ENCODE measurements around the gene HOXC12.

HOXC12 gene

GRCh38 chr12:53997204-53998109, 42.8 kb downstream of the HOXC12 start:
- no peak for DNase-seq (ENCODE audit: low read depth)

GRCh38 chr12:53998110-53998899, 43.6 kb downstream of the HOXC12 start:
- DNase-seq (ENCODE audit: low read depth): no peak

GRCh38 chr12:53998900-53999236, 44.2 kb downstream of the HOXC12 start:
- no peak for DNase-seq (ENCODE audit: low read depth)

- DNase-seq (ENCODE audit: low read depth): peak; percentile 59
Observed at GRCh38 chr12:53999559-54000115, 44.9 kb downstream of the HOXC12 start.

DNA sequence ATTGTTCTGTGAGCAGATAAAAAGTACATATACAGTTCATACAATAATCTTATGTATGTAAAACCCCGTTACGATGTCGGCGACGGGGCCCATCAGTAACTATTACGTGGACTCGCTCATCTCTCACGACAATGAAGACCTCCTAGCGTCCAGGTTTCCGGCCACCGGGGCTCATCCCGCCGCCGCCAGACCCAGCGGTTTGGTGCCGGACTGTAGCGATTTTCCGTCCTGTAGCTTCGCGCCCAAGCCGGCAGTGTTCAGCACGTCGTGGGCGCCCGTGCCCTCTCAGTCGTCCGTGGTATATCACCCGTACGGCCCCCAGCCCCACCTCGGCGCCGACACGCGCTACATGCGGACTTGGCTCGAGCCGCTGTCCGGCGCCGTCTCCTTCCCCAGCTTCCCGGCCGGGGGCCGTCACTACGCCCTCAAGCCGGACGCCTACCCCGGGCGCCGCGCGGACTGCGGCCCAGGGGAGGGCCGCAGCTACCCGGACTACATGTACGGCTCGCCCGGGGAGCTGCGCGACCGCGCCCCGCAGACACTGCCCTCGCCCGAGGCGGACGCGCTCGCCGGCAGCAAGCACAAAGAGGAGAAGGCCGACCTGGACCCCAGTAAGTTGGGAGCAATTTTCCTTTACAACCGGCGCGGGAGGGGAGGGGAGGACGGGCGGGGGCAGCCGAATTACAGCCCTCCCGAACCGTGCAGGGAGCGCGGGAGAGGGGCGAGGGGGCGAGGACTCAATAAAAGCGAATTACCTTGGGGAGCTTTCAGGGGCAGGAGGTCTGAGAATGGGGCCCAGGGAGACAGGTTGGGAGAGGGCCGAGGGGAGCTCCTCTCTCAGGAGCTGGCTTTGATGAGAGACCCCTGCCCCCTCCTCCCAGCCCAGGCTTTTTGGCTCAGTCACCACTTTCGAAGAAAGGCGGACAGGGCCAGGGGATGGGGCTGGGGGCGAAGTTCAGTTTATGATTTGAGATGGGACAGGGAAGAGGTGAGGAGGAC, 45.7 kb downstream of the HOXC12 start, which contains the start of gene HOXC9:
Gene HOXC9, plus strand, starts transcription at position 46 of the 999 bp plus-strand sequence. Its CDS starts 28 bp downstream, at position 74.
- no peak for DNase-seq (ENCODE audit: low read depth)

- DNase-seq (ENCODE audit: low read depth): no peak
Observed at GRCh38 chr12:54001283-54002187, 46.8 kb downstream of the HOXC12 start.

DNA sequence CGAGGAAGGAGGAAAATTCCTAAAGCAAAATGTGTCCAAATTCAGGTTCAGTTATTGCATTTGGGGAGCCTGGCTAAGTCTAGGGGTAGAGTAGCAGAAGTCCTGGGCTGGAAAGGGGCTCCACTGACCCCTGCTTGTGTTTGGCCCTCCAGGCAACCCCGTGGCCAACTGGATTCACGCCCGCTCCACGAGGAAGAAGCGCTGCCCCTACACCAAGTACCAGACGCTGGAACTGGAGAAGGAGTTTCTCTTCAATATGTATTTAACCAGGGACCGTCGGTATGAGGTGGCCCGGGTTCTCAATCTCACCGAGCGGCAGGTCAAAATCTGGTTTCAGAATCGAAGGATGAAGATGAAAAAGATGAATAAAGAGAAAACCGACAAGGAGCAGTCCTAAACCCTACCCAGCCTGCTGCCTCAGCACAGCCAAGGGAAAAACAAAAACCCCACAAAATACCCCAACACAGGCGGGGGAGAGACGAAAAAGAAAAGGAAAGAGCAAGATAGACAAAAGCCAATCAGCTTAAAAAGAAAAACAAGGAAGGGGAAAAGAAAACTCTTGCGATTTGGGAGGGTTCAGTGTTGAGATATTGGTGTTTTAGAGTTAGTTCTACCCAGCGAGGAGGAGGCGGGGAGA, 47.7 kb downstream of the HOXC12 start:
- no peak for DNase-seq (ENCODE audit: low read depth)

- no peak for DNase-seq (ENCODE audit: low read depth)
Observed at GRCh38 chr12:54002915-54003389, 48.2 kb downstream of the HOXC12 start.

DNA sequence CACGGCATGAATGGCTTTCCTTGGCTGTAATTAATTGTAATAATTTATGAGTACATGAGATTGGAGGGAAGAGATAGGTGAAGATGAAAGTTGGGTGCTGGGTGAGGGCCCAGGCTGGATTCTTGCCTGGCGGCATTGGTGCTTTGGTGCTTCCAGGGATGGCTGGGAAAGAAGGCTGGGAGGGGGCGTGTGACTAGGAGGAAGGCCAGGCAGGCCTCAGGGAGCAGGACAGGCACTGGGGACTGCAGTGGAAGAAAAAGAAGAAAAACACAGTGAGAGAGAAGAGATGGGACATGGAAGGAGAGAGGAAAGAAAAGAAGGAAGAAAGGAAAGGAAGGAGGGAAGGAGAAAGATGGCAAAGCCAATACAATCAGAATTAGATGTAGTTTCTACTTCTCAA, 48.9 kb downstream of the HOXC12 start:
- no peak for DNase-seq (ENCODE audit: low read depth)

DNA sequence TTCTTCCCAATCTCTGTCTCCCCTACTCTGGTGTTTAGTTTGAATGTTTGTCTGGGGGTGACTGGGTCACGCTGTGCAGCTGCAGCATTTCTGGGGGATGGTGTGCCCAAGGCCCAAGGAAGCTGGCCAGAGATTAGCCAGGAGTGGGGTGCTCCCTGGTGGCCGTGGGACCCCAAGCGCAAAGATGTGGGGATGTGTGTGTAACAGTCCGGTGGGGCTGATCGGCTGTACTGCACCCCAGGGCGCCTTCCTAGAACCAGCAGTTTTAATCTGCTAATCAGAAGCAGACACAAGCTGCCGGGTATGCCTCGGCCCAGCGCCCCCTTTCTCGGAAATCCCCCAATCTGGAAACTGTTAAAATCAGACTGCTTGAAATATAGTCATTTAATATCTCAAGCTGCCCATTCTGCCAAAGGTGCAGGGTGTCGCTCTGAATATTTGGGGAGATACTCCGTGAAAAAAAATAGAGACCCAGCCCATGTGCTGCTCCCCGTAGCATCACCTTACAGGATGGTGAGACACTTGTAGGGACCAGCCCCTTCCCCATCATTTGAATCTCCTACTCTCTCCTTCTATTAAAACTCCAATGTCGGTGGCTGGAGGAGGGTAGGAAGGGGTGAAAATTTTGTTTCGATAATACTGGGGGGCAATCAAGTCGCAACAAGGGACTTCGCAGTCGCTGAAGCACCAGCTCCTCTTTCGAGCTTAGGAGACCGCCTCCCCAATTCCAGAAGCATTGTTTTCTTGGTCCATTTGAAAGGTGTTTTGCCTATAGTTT, 49.5 kb downstream of the HOXC12 start:
- DNase-seq (ENCODE audit: low read depth): no peak

DNA sequence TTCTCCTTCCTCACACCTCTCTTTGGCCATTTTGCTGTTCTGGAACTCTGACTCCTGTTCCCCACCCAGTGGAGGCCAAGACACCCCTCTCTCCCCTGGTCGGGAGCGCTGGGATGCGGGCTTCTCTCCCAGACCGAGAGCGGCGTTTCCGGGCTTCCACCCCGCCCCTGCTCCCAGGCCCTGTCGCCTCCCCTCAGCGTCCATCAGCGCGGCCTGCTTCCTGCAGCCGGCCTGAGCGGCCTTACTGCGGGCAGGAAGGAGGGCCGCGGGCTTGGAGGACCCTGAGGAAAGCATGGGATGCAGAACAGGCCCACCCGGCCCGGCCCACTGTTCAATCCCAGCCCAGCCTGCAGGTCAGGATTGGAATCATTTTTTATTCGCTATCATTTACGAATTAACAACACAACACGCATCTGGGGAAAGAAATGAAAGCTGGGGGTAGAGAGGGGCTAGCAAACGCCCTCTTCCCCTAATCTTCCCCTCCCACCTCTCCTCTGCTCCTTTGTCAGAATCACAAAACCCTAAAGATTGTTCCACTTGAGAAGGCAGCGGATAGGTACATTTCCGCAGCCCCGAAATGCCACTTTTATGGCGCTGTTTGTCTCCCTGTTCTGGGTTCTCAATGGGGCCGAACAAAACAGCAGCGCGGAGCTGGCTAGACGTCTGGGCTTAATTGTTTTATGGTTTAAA, 50.3 kb downstream of the HOXC12 start:
- no peak for DNase-seq (ENCODE audit: low read depth)

GRCh38 chr12:54005531-54005852, 50.8 kb downstream of the HOXC12 start:
- no peak for DNase-seq (ENCODE audit: low read depth)

DNA sequence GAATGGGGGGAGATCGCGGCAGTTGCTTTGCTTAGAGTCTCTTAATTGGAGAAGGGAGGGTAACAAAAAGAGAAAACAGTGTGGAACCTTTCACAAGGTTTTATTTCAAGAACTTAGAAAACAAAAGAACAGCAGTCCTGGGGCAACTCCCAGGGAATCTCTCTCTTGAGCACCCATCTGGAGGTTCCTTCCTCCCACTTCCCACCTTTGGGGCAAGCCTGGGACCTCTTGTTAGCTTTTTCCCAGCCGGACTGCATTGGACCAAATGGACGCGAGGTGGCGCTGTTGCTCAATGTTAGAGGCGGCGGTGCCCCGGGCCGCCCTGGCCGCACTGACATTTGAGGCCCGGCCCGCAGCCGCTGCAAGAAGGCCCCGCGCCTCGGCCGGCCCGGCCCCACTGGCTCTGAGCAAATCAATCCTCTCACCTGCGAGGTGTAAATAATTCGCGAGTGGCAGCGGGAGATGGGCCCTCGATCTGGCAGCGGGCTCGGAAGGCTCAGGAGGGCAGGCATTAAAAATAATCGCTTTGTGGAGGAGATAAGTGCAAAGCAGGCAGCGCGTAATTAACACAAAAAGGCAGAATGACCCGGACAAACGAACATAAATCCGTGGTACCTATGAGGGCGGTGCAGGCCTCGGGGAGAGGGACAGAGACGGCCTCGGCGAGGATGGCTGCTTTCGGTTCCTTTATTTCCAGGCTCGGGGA, 51.3 kb downstream of the HOXC12 start:
- DNase-seq (ENCODE audit: low read depth): peak; percentile 59

GRCh38 chr12:54006559-54007220, 52.0 kb downstream of the HOXC12 start:
- no peak for DNase-seq (ENCODE audit: low read depth)

DNA sequence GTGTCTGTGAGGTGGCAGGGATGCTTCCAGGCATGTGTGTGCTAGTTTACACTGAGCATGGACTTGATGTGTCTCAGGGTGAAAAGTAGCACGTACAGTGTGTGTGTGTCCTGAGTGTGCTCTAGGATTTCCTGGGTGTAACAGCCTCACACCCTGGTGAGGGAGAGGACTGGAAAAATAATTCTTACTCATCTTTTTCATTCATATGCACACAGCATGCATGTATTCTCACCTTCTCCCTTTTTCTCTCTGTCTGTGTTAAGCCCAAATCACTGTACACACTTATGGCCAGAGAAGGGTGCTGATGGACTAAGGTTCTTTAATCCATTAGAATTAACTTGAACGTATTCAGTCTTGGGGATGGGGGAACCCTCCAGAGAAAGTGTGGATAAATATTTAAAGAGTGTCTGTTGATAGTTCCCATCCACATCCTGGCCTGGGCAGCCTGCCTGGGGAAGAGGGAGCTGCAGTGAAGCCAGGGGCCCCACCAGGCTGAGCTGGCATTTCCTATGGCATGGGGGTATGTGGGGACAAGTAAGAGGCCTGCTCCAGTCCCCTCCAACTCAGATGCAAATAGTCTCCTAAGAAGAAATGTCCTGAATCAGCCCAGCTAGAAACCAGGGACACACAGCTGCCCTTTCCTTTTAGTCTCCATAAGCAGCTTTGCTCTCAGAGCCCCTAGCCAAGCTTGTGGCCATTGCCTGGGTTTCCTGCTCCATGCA, 53.0 kb downstream of the HOXC12 start:
- DNase-seq (ENCODE audit: low read depth): no peak

GRCh38 chr12:54008260-54008552, 53.5 kb downstream of the HOXC12 start:
- DNase-seq (ENCODE audit: low read depth): no peak

All from HS-27A (cell line).